ENCODE data around the gene TLCD4. TPM values are rescaled to one million over a fixed set of nuclear protein-coding genes. Genes with fewer than 3 reads are reported as not detected.

TLCD4 gene
- total RNA-seq, 2 experiments from 2014 or later, result 0.19 to 0.25 TPM

DNA sequence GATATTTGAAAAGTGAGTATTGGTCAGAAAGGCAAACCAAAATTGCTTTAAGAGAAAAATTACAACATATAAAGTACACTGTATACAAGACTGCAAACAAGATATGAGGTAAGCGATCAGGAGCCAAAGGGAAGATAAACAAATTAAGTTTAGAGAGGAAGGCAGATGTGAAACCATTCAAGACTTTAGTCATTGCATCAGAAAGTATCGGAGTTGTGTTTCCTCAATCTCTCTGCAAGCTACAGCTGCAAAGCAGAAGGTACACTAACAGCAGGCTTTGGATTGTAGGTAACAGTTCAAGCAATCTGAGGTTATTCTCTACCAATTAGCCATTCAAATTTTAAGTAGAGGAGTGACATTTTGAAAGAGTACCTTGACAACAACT is 21.3 kb upstream of the TLCD4 start:
- Mint-ChIP-seq H3K4me3 (no peak overlapping the region), H3K27ac (no peak overlapping the region), H3K4me1 (no peaks in the 10 kb centered on the region), H3K9me3 (ENCODE audit: low read depth) (no peaks in the 10 kb centered on the region), H3K27me3 (peaks cover 10% of the 10 kb centered on the region), H3K36me3 (ENCODE audit: low read depth) (no peaks in the 10 kb centered on the region)
- ChIA-PET CTCF (interaction anchor here (0.5 kb wide), 1 partner anchor 52 kb away, joined by 4 read pairs; no protein-coding TSS in a partner anchor), POLR2A (no interaction called here)
- ATAC-seq (no peak), DNase-seq (no peak)
- intact Hi-C loops (cut with DNase I, micrococcal nuclease), result no loop called here

- POLR2A ChIA-PET, result no interaction called here
- Mint-ChIP-seq H3K4me1 (no peaks in the 10 kb centered on the region), H3K27me3 (peaks cover 10% of the 10 kb centered on the region), H3K27ac (no peak overlapping the region), H3K36me3 (ENCODE audit: low read depth) (no peaks in the 10 kb centered on the region), H3K9me3 (ENCODE audit: low read depth) (no peaks in the 10 kb centered on the region), H3K4me3 (no peak overlapping the region)
- intact Hi-C loops (cut with DNase I, micrococcal nuclease), result no loop called here
- DNase-seq (no peak), ATAC-seq (no peak)
- CTCF ChIA-PET, result interaction anchor here (0.5 kb wide), 1 partner anchor 53 kb away, joined by 4 read pairs; no protein-coding TSS in a partner anchor
These were observed 20.8 kb upstream of the TLCD4 start for GRCh38 chr1:95096218-95096841.

DNA sequence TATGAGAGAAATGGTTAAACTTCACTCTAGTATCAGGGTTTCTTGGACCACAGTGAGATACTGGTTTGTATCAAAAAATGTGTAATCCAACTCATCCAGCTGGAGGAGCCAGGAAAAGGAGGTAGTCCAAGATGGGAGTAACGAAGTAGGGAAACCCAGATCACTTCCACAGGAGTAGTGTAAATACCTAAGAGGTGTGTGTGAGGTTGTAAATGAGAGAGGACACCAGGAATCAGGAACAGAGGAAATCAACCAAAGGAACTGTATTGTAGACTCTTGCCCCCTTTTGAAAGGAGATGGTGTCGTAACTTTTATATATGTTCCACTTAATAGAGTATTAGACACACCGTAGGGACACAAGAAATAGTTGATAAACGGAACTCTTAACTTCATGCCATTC is 19.7 kb upstream of the TLCD4 start:
- Mint-ChIP-seq H3K4me1 (no peaks in the 10 kb centered on the region), H3K9me3 (ENCODE audit: low read depth) (no peaks in the 10 kb centered on the region), H3K27ac (no peak overlapping the region), H3K36me3 (ENCODE audit: low read depth) (no peaks in the 10 kb centered on the region), H3K4me3 (no peak overlapping the region), H3K27me3 (peaks cover 8% of the 10 kb centered on the region)
- ATAC-seq, result no peak
- ChIA-PET POLR2A (no interaction called here), CTCF (no interaction called here)
- intact Hi-C loops (cut with DNase I, micrococcal nuclease), result no loop called here
- DNase-seq, result no peak

DNA sequence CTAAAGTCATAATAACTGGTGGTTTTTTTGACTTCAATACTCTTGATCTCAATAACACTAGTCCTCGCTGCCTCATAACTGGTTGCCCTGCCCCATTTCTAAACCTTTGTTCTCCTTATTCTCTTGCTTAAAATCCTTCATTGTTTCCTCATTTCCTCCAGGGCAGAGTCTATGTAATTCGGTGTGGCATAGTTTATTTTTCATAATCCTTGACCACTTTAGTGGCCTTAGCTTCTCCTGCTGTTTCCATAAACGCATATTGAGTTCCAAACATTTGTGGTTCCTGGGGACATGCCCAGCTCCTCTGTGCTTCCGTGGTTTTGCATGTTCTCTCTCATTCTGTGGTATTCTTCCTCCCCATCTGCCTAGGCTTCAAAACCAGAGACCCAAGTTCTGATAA is 19.0 kb upstream of the TLCD4 start:
- DNase-seq (no peak), ATAC-seq (no peak)
- H3K4me1 Mint-ChIP-seq, result no peaks in the 10 kb centered on the region
- intact Hi-C loops (cut with DNase I, micrococcal nuclease), result no loop called here
- H3K27me3 Mint-ChIP-seq, result peaks cover 7% of the 10 kb centered on the region
- H3K9me3 Mint-ChIP-seq (ENCODE audit: low read depth), result no peaks in the 10 kb centered on the region
- no peak overlapping the region for H3K27ac Mint-ChIP-seq
- no peaks in the 10 kb centered on the region for H3K36me3 Mint-ChIP-seq (ENCODE audit: low read depth)
- CTCF ChIA-PET, result no interaction called here
- POLR2A ChIA-PET, result no interaction called here
- H3K4me3 Mint-ChIP-seq, result no peak overlapping the region

GRCh38 chr1:95108792-95109191 is 8.4 kb upstream of the TLCD4 start:
- Mint-ChIP-seq H3K4me1 (no peaks in the 10 kb centered on the region), H3K36me3 (ENCODE audit: low read depth) (no peaks in the 10 kb centered on the region), H3K27ac (no peak overlapping the region), H3K4me3 (no peak overlapping the region), H3K9me3 (ENCODE audit: low read depth) (no peaks in the 10 kb centered on the region), H3K27me3 (peaks cover 14% of the 10 kb centered on the region)
- ChIA-PET CTCF (no interaction called here), POLR2A (no interaction called here)
- intact Hi-C loops (cut with DNase I, micrococcal nuclease), result loop anchor here in 1 of 2 experiments (10.0 kb wide), 1 partner anchor 1266 kb away; no protein-coding TSS in a partner anchor
- DNase-seq, result no peak
- no peak for ATAC-seq

GRCh38 chr1:95111014-95111413 is 6.1 kb upstream of the TLCD4 start:
- H3K36me3 Mint-ChIP-seq (ENCODE audit: low read depth), result no peaks in the 10 kb centered on the region
- no peak for DNase-seq
- intact Hi-C loops (cut with DNase I, micrococcal nuclease), result no loop called here
- no peak overlapping the region for H3K4me3 Mint-ChIP-seq
- no peaks in the 10 kb centered on the region for H3K9me3 Mint-ChIP-seq (ENCODE audit: low read depth)
- H3K27me3 Mint-ChIP-seq, result peaks cover 17% of the 10 kb centered on the region
- H3K27ac Mint-ChIP-seq, result no peak overlapping the region
- CTCF ChIA-PET, result no interaction called here
- no peaks in the 10 kb centered on the region for H3K4me1 Mint-ChIP-seq
- POLR2A ChIA-PET, result no interaction called here
- ATAC-seq, result no peak

- Mint-ChIP-seq H3K36me3 (ENCODE audit: low read depth) (no peaks in the 10 kb centered on the region), H3K27ac (no peak overlapping the region), H3K9me3 (ENCODE audit: low read depth) (no peaks in the 10 kb centered on the region), H3K27me3 (peaks cover 27% of the 10 kb centered on the region), H3K4me1 (peaks cover 8% of the 10 kb centered on the region), H3K4me3 (no peak overlapping the region)
- DNase-seq, result no peak
- ChIA-PET CTCF (no interaction called here), POLR2A (no interaction called here)
- intact Hi-C loops (cut with DNase I, micrococcal nuclease), result no loop called here
- no peak for ATAC-seq
These were observed 3.5 kb upstream of the TLCD4 start for GRCh38 chr1:95113684-95114083.

DNA sequence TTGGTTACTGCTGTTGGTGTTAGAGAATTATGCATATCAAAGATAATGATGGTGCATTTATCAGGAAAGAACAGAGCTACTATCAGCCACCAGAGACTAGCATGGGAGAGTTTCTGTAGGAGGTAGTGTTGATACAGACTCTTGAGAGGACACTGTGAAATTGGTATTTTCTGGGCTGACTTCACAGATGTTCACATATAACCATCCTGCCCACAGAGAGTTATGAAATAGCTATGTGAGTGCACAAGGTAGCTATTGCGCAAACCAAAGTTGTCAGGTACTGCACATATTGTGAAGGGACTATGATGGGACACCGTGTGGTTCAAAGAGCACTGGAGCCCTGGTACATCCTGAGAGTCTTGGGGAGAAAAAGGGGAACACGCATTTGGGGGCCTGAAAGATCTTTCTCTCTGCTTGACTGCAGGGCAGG is 1.4 kb upstream of the TLCD4 start:
- ChIA-PET POLR2A (no interaction called here), CTCF (interaction anchor here (0.6 to 1.4 kb wide), 7 partner anchors 10 to 1369 kb away, joined by 3 to 6 read pairs (median 3); partner anchors contain the start of gene RWDD3)
- Mint-ChIP-seq H3K4me3 (no peak overlapping the region), H3K9me3 (ENCODE audit: low read depth) (no peaks in the 10 kb centered on the region), H3K27ac (no peak overlapping the region), H3K4me1 (peaks cover 8% of the 10 kb centered on the region), H3K36me3 (ENCODE audit: low read depth) (no peaks in the 10 kb centered on the region), H3K27me3 (peaks cover 42% of the 10 kb centered on the region)
- no peak for ATAC-seq
- intact Hi-C loops (cut with DNase I, micrococcal nuclease), result loop anchor here (1.0 to 5.0 kb wide), 2 partner anchors 42 to 43 kb away; partner anchors contain the start of gene ALG14 (in 1 of the 2)
- no peak for DNase-seq

DNA sequence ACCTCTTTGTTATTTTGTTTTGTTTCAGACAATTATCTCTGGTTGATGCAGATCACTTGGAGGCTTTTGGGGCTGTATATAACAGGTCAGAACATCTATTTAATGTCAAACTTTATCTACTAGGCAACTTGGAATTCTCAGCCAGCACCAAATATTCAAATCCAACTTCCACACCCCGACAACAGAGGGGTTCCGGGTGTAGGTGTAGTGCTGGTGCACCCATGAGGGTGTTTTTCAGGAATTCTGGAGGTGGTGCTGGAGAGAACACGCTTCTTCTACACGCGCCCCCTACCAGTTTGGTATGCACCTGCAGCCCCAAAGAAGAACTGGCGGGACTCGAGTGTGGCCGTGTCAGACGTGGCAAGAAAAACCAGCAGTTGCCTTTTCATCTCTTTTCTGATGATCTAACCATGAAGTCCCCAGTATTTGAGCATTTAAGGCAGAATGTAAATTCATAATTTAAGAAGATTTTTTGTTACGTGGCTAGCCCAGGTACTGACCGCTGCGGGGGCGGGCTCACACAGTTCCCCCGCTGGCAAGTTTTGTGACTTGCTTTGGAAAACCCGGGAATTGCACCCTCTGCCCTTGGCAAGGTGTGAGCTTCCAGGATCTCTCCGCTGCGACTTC is 462 bp upstream of the TLCD4 start:
- ATAC-seq, result peak; percentile 71
- ChIA-PET CTCF (interaction anchor here (0.6 to 2.0 kb wide), 5 partner anchors 13 to 1372 kb away, joined by 3 to 4 read pairs (median 3); no protein-coding TSS in a partner anchor), POLR2A (no interaction called here)
- peaks cover 8% of the 10 kb centered on the region for H3K4me1 Mint-ChIP-seq
- intact Hi-C loops (cut with DNase I, micrococcal nuclease), result loop anchor here (1.0 to 5.0 kb wide), 3 partner anchors 43 to 118 kb away; partner anchors contain the start of genes ALG14 (in 1 of the 2) and RWDD3 (in 1 of the 2)
- no peaks in the 10 kb centered on the region for H3K9me3 Mint-ChIP-seq (ENCODE audit: low read depth)
- peak overlapping the region; percentile 76 for H3K4me3 Mint-ChIP-seq
- no peaks in the 10 kb centered on the region for H3K36me3 Mint-ChIP-seq (ENCODE audit: low read depth)
- H3K27ac Mint-ChIP-seq, result peak overlapping the region; percentile 69
- peak; percentile 74 for DNase-seq
- peaks cover 44% of the 10 kb centered on the region for H3K27me3 Mint-ChIP-seq

GRCh38 chr1:95118067-95118499 is 928 bp downstream of the TLCD4 start:
- intact Hi-C loops (cut with DNase I, micrococcal nuclease), result loop anchor here in 1 of 2 experiments (5.0 kb wide), 1 partner anchor 46 kb away; the partner anchor contains the start of gene ALG14
- no peak for ATAC-seq
- peak; percentile 49 for DNase-seq
- H3K4me1 Mint-ChIP-seq, result peaks cover 8% of the 10 kb centered on the region
- H3K36me3 Mint-ChIP-seq (ENCODE audit: low read depth), result no peaks in the 10 kb centered on the region
- no peak overlapping the region for H3K27ac Mint-ChIP-seq
- peak overlapping the region; percentile 71 for H3K4me3 Mint-ChIP-seq
- ChIA-PET POLR2A (no interaction called here), CTCF (interaction anchor here (0.9 to 2.0 kb wide), 6 partner anchors 14 to 131 kb away, joined by 3 to 6 read pairs (median 4); partner anchors contain the start of genes ALG14 and RWDD3)
- H3K9me3 Mint-ChIP-seq (ENCODE audit: low read depth), result no peaks in the 10 kb centered on the region
- H3K27me3 Mint-ChIP-seq, result peaks cover 44% of the 10 kb centered on the region

DNA sequence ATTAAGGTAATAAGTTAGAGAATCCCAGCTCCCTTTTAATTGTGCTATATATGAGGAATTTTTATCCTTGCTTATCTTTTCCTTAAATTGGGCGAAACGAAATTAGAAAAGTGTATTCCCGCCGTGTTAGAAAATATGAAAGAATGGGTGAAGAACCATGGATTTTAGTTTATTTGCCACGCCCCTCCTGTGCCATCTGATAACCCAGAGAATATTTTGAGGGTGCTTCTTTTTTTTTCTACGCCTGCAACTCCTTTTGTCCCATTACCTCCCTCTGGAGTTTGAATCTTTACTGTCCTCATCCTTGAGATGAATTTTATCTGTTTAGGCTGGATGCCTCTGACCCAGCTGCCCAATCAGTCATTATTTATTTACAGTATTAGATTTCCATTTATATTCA is 1.6 kb downstream of the TLCD4 start:
- ATAC-seq (no peak), DNase-seq (no peak)
- Mint-ChIP-seq H3K36me3 (ENCODE audit: low read depth) (no peaks in the 10 kb centered on the region), H3K9me3 (ENCODE audit: low read depth) (no peaks in the 10 kb centered on the region), H3K27ac (no peak overlapping the region), H3K27me3 (peaks cover 46% of the 10 kb centered on the region), H3K4me3 (peak overlapping the region; percentile 11), H3K4me1 (peaks cover 8% of the 10 kb centered on the region)
- intact Hi-C loops (cut with DNase I, micrococcal nuclease), result loop anchor here in 1 of 2 experiments (5.0 kb wide), 1 partner anchor 46 kb away; the partner anchor contains the start of gene ALG14
- POLR2A ChIA-PET, result no interaction called here
- CTCF ChIA-PET, result interaction anchor here (1.2 to 2.0 kb wide), 4 partner anchors 11 to 130 kb away, joined by 3 to 6 read pairs (median 4); partner anchors contain the start of gene ALG14

All from activated CD4-positive, alpha-beta T cell treated with anti-CD3 and anti-CD28 coated beads for 36 hours (primary cell).